Vagina (tissue), 2 donors: Measurements from ENCODE around the gene ZFP62. TPM values are rescaled to one million over a fixed set of nuclear protein-coding genes. Genes with fewer than 3 reads are reported as not detected.

Experiments
- DNase-seq, 2 donors: peaks; one replicate each; pipeline ENCODE4 v3.0.0-alpha.2; 2017; ENCODE audit errors: extremely low spot score in 2 of 2
- H3K27ac ChIP-seq: fragments of 200-600 bp; sonication (generic); one replicate; pipeline ENCODE4 v1.5.1; 2019
- H3K27me3 ChIP-seq: fragments of 200-600 bp; sonication (generic); one replicate; pipeline ENCODE4 v1.5.1; 2019
- H3K36me3 ChIP-seq, 2 donors: fragments of 200-600 bp; sonication (generic); one replicate each; pipeline ENCODE4 v1.5.1; 2017 to 2019
- H3K4me1 ChIP-seq: fragments of 200-600 bp; sonication (generic); one replicate; pipeline ENCODE4 v1.5.1; 2019
- H3K4me3 ChIP-seq, 2 donors: fragments of 200-600 bp; sonication (generic); 1 replicate in 1 of 2; 2 replicates in 1 of 2; pipeline ENCODE4 v1.5.1; 2016 to 2019
- H3K9me3 ChIP-seq: fragments of 200-600 bp; sonication (generic); one replicate; pipeline ENCODE4 v1.5.1; 2019
- POLR2A ChIP-seq, 2 donors: fragments of 450-650 bp; IDR thresholded peaks; one replicate each; pipeline ENCODE4 v1.6.1; 2017; ENCODE audit warnings: antibody characterized with exemption in 2 of 2, mild to moderate bottlenecking in 2 of 2, moderate library complexity in 2 of 2
- POLR2AphosphoS5 ChIP-seq, 2 donors: sonication (generic); formaldehyde crosslinking; IDR thresholded peaks; one replicate each; pipeline ENCODE4 v1.9.0; 2017; ENCODE audit warnings: antibody characterized with exemption in 2 of 2, mild to moderate bottlenecking in 2 of 2, low read depth in 1 of 2; ENCODE audit not compliant: insufficient read depth in 1 of 2
- intact Hi-C: fragments of 100-400 bp; cut with DNase I; formaldehyde crosslinking; loops from one replicate; pipeline ENCODE4 v1.15.1; 2023
- total RNA-seq: library from RNA; depleted of rRNA; stranded (reverse); fragments of >200 nt; gene quantifications from one replicate; pipeline ENCODE4 v1.2.3, GENCODE V29; 2016
- TF ChIP-seq, protein P1 (sequence below), 3 experiments: fragments of 450-650 bp in 2 of 3; fragments of 200-600 bp in 1 of 3; sonication (generic) in 1 of 3; IDR thresholded peaks; one replicate each; pipeline ENCODE4 v1.5.1; 2017 to 2019; ENCODE audit warnings: antibody characterized with exemption in 3 of 3, mild to moderate bottlenecking in 2 of 3, moderate library complexity in 2 of 3

Gene ZFP62
- total RNA-seq, 1 donor from 2014 or later = 22.3 TPM

DNA sequence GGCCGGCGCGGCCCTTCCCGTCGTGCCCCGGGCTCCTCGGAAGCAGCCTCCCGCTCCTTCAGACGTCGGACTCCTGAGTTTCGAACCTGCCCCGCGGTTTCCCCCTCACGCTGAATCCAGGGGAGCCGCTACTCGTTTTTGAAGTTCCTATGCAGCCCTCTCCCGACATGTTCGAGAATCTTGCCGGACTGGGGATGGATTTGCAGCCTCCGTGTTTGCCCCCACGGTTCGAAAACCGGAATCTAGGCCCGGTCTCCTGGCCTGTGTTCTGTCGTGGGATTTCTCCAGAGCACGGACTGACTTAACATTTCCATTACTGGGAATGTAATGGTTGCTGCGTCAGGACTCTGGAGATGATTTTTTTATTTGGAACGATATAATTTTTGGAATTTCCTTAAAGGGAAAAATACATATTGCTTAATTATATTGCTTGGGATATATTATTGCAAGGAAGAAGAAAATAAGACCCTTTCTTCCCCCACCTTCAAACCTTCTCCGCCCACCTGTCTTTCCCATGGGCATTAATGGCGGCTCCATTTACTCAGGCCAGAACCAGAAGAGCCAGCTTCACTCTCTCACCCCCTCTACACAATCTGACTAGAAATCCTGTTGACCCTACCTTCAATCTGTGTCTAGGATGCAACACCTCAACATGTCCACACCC, 50.0 kb downstream of the ZFP62 start:
- Histone ChIP-seq H3K4me1 (peaks cover 49% of the 10 kb centered on the region), H3K9me3 (no peaks in the 10 kb centered on the region), H3K4me3 (peak overlapping the region; percentile 64 to 73), H3K27me3 (no peaks in the 10 kb centered on the region), H3K27ac (peak overlapping the region; percentile 99), H3K36me3 (no peaks in the 10 kb centered on the region)
- intact Hi-C loops = no loop called here
- TF ChIP-seq POLR2A (IDR thresholded peaks at IDR 0.05) (no peak), POLR2AphosphoS5 (IDR thresholded peaks at IDR 0.05; ENCODE audit: insufficient read depth in 1 of 2, low read depth in 1 of 2) (no peak)
- TF ChIP-seq, protein P1, sequence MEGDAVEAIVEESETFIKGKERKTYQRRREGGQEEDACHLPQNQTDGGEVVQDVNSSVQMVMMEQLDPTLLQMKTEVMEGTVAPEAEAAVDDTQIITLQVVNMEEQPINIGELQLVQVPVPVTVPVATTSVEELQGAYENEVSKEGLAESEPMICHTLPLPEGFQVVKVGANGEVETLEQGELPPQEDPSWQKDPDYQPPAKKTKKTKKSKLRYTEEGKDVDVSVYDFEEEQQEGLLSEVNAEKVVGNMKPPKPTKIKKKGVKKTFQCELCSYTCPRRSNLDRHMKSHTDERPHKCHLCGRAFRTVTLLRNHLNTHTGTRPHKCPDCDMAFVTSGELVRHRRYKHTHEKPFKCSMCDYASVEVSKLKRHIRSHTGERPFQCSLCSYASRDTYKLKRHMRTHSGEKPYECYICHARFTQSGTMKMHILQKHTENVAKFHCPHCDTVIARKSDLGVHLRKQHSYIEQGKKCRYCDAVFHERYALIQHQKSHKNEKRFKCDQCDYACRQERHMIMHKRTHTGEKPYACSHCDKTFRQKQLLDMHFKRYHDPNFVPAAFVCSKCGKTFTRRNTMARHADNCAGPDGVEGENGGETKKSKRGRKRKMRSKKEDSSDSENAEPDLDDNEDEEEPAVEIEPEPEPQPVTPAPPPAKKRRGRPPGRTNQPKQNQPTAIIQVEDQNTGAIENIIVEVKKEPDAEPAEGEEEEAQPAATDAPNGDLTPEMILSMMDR (IDR thresholded peaks at IDR 0.05) = no peak
- no peak for DNase-seq

DNA sequence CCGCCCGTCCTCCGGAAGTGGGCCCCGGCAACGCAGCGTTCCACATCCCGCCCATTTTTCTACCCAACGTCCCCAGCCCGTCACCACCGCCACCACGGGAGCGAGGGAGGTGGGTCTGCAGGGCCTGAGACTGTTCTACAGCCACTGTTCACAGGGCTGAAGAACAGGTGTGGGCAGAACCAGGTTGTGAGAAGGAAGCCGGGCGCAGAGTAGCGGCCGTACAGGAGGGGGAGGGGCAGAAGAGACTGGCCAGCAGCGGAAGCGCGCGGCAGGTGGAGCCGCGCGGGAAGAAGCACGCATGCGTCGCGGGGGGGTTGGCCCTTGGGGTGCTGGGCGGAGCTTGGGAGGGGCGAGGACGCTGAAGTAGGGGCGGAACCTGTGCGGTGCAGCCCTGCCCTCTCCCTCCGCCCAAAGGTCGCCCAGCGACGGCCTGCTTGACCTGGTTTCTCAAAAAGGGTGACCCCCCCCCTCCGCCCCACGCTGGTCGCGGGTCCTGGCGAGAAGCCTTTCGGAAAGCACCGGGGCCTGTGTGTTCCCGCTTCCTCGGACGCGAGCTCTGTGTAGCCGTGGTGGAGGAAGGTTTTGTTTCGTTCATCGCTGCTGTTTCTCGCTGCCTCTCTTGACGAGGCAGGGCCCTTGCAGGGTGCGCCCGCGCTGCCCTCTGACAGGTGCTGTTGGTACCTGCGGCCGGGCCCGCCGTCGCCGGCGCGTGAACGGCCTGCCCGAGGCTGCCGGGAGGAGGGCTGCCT, 50.7 kb downstream of the ZFP62 start:
- H3K27me3 ChIP-seq = no peaks in the 10 kb centered on the region
- peak overlapping the region; percentile 99 for H3K27ac ChIP-seq
- no peaks in the 10 kb centered on the region for H3K9me3 ChIP-seq
- no peaks in the 10 kb centered on the region for H3K36me3 ChIP-seq
- DNase-seq = peak; percentile 97
- TF ChIP-seq, protein P1 (IDR thresholded peaks at IDR 0.05) = no peak
- TF ChIP-seq POLR2A (IDR thresholded peaks at IDR 0.05) (peak in 1 of 2 donors; percentile 82), POLR2AphosphoS5 (IDR thresholded peaks at IDR 0.05; ENCODE audit: insufficient read depth in 1 of 2, low read depth in 1 of 2) (peak; percentile 83 to 99)
- H3K4me1 ChIP-seq = peaks cover 56% of the 10 kb centered on the region
- peak overlapping the region; percentile 64 to 73 for H3K4me3 ChIP-seq
- intact Hi-C loops = no loop called here

DNA sequence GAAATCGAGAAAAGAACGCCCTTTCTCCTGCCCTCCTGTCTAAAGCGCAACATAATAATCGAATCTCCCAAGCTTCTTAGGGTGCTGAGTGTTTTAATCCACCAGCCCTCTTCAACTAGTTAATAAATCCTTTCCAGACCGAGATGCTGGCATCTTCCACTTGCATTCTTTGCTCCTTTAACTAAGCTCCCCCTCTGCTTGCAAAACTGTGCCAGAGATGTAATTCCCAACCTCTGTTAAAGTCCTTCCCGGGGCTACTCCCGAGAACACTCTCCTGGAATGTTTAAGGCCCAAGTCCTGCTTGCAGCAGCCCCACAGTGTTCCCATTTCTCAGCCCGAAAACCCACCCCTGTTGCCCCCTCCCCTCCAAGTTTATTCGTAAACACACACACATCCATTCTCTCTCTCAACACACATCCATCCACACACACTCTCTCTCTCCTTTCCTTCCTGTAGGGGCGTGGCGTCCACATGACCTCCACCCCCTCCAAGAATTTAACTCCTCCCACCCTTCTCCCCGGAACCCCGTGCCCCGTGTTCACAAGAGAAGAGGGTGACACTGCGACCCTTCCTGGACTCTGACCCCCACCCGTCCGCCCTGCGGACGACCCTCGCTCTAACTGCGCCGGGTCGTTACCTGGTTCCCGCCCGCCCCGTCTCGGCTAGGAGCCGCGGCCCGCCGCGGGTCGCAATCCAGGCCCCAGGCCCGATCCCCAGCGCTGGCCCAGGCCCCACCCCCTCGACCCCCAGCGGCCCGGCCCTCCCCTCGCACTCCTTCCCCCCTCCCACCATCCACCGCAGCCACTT, 51.5 kb downstream of the ZFP62 start:
- TF ChIP-seq POLR2A (IDR thresholded peaks at IDR 0.05) (peak in 1 of 2 donors; percentile 40), POLR2AphosphoS5 (IDR thresholded peaks at IDR 0.05; ENCODE audit: insufficient read depth in 1 of 2, low read depth in 1 of 2) (no peak)
- TF ChIP-seq, protein P1 (IDR thresholded peaks at IDR 0.05) = no peak
- peak in 1 of 2 donors; percentile 96 for DNase-seq
- no peaks in the 10 kb centered on the region for H3K36me3 ChIP-seq
- peaks cover 64% of the 10 kb centered on the region for H3K4me1 ChIP-seq
- no peaks in the 10 kb centered on the region for H3K27me3 ChIP-seq
- intact Hi-C loops = loop anchor here (10.0 kb wide), 1 partner anchor 385 kb away; no protein-coding TSS in a partner anchor
- H3K27ac ChIP-seq = peak overlapping the region; percentile 99
- peak overlapping the region; percentile 64 to 73 for H3K4me3 ChIP-seq
- H3K9me3 ChIP-seq = no peaks in the 10 kb centered on the region

DNA sequence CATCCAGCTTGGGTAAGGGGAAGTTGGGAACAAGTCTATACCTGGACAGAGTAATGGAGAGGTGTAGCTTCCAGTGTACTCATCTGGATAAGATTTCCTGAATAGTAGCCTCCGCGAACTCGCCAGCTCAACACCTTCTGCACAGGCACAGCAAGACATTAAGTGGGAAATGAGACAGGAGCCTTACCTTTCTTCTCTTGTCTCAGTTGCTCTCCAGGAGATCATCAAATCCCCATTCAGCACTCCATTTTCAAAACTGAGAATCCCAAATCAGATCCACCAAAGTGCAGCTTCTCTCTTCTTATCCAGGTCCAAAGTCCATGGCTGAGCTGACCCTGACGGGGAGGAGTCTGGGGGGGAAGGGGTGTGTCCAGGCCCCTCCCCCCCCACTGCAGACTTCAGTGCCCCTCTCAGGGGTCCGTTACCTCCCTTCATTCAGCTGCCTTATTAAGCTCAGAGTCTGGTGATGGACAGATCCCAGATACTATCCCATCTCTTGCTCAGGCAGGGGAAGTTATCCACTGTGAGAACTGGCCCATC, 52.5 kb downstream of the ZFP62 start:
- Histone ChIP-seq H3K27ac (peak overlapping the region; percentile 99), H3K27me3 (no peaks in the 10 kb centered on the region), H3K36me3 (no peaks in the 10 kb centered on the region), H3K9me3 (no peaks in the 10 kb centered on the region), H3K4me3 (peak overlapping the region; percentile 64 to 73), H3K4me1 (peaks cover 75% of the 10 kb centered on the region)
- intact Hi-C loops = loop anchor here (10.0 kb wide), 1 partner anchor 386 kb away; no protein-coding TSS in a partner anchor
- DNase-seq = no peak
- TF ChIP-seq, protein P1 (IDR thresholded peaks at IDR 0.05) = no peak
- TF ChIP-seq POLR2AphosphoS5 (IDR thresholded peaks at IDR 0.05; ENCODE audit: insufficient read depth in 1 of 2, low read depth in 1 of 2) (no peak), POLR2A (IDR thresholded peaks at IDR 0.05) (no peak)
